ENCODE measurements around the gene URGCP.
"Not testable (repeated sequence)": the region's sequence is repeated elsewhere in the genome, so short reads cannot be mapped to it uniquely, and the experiment has no call there.

Gene URGCP

GRCh38 chr7:43915907-43916306 is 9.5 kb upstream of the URGCP start:
- DNase-seq, result no peak

GRCh38 chr7:43914795-43915194 is 8.4 kb upstream of the URGCP start:
- no peak for DNase-seq

- DNase-seq, result no peak
Observed at GRCh38 chr7:43905956-43906330, 453 bp downstream of the URGCP start.

- no peak for DNase-seq
Observed at GRCh38 chr7:43905209-43905946, 1.0 kb downstream of the URGCP start.

GRCh38 chr7:43904533-43905208 is 1.7 kb downstream of the URGCP start:
- no peak for DNase-seq

- DNase-seq, result no peak
Observed at GRCh38 chr7:43902542-43903054, 3.8 kb downstream of the URGCP start.

GRCh38 chr7:43898571-43898970 is 7.8 kb downstream of the URGCP start:
- DNase-seq, result not testable (repeated sequence)

GRCh38 chr7:43895847-43896415 is 10.5 kb downstream of the URGCP start:
- DNase-seq, result no peak

GRCh38 chr7:43891069-43891955 is 15.1 kb downstream of the URGCP start:
- no peak for DNase-seq

- DNase-seq, result no peak
Observed at GRCh38 chr7:43890468-43890867, 15.9 kb downstream of the URGCP start.

GRCh38 chr7:43888993-43889945 is 17.1 kb downstream of the URGCP start:
- no peak for DNase-seq

- no peak for DNase-seq
Observed at GRCh38 chr7:43884617-43885016, 21.8 kb downstream of the URGCP start.

- DNase-seq, result no peak
Observed at GRCh38 chr7:43884209-43884608, 22.2 kb downstream of the URGCP start.

GRCh38 chr7:43880596-43880995 is 25.8 kb downstream of the URGCP start:
- no peak for DNase-seq

- no peak for DNase-seq
Observed at GRCh38 chr7:43879477-43879876, 26.9 kb downstream of the URGCP start.

GRCh38 chr7:43878867-43879266 is 27.5 kb downstream of the URGCP start:
- no peak for DNase-seq

- DNase-seq, result no peak
Observed at GRCh38 chr7:43877968-43878864, 28.2 kb downstream of the URGCP start.

- no peak for DNase-seq
Observed at GRCh38 chr7:43876976-43877745, 29.2 kb downstream of the URGCP start.

GRCh38 chr7:43876241-43876640 is 30.2 kb downstream of the URGCP start:
- DNase-seq, result no peak

- DNase-seq, result no peak
Observed at GRCh38 chr7:43873300-43873699, 33.1 kb downstream of the URGCP start.
